ENCODE measurements around the gene ARGLU1.

The ARGLU1 gene

DNA sequence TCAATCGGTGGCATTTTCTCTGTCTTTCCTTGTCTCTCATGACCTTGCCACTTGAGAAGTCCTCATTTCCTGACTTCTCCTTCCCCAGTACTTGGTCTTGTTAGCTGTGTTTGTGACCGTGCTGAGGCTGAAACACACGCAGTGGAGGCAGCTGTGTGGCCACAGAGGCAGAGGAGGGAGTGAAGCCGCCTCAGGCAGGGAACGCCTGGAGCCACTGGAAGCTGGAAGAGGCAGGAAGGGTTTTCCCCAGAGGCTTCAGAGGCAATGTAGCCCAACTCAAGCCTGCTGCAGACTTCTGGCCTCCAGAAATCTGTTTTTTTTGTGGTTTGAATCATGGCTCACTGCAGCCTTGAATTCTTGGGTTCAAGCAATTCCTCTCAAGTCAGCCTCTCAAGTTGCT is 29.2 kb upstream of the ARGLU1 start:
- TF ChIP-seq, protein P1, sequence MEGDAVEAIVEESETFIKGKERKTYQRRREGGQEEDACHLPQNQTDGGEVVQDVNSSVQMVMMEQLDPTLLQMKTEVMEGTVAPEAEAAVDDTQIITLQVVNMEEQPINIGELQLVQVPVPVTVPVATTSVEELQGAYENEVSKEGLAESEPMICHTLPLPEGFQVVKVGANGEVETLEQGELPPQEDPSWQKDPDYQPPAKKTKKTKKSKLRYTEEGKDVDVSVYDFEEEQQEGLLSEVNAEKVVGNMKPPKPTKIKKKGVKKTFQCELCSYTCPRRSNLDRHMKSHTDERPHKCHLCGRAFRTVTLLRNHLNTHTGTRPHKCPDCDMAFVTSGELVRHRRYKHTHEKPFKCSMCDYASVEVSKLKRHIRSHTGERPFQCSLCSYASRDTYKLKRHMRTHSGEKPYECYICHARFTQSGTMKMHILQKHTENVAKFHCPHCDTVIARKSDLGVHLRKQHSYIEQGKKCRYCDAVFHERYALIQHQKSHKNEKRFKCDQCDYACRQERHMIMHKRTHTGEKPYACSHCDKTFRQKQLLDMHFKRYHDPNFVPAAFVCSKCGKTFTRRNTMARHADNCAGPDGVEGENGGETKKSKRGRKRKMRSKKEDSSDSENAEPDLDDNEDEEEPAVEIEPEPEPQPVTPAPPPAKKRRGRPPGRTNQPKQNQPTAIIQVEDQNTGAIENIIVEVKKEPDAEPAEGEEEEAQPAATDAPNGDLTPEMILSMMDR (IDR thresholded peaks at IDR 0.05; ENCODE audit: low read depth, low read length, missing control alignments) = no peak
- no peak overlapping the region for H3K4me3 ChIP-seq (ENCODE audit: low read depth, low read length)

DNA sequence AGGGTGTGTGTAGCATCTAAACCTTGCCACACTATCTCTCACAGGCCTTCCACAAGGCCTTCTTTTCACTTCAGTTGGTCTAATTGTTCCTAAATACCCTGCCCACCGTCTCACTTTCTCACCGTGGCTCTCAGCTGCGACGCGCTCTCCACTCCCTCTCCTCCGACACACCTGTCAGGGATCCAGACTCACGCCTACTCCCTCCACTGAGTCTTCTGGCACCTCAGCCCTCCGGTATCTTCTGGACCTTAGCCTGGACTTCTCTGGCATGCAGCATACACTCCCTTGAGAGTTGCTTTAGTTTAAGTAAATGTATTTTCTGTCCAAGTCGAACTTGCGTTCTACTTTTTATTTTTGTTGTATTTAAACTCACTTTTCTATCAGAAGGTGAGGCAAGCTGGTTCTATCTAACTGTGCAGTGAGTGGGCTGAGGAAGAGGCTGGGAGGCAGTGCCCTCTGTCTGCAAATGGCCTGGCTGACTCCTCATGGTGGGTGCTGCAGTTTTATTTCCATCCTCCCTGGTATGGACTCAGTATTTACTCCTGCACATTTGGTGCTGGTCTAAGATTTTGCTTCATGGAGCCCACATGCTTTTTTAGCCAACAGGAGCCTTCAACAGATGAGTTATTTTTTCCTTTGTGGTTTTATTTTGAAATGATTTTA is 28.5 kb upstream of the ARGLU1 start:
- TF ChIP-seq, protein P1 (IDR thresholded peaks at IDR 0.05; ENCODE audit: low read depth, low read length, missing control alignments) = no peak

More for the DNA sequence above, 29.2 kb upstream of the ARGLU1 start:
- DNase-seq (ENCODE audit: low read depth) = no peak

DNA sequence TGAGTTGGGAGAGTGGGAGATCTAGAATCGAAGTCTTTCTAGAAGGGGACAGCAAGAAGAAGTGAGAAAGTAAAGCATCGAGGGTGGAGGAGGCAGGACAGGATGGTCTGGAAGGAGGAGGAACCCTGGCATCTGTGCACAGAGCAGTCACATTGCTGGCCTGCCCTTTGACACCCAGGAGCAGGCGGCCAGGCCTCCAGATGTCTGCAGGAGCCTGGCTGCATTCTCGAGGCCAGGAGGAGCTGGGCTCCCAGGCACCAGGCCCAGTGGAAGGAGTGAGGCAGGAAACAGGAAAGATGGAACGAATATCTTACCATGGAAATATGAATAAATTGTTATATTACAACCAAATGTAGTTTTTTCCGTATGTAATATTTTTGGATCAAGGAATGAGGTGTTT is 27.7 kb upstream of the ARGLU1 start:
- DNase-seq (ENCODE audit: low read depth) = no peak
- H3K4me3 ChIP-seq (ENCODE audit: low read depth, low read length) = no peak overlapping the region
- TF ChIP-seq, protein P1 (IDR thresholded peaks at IDR 0.05; ENCODE audit: low read depth, low read length, missing control alignments) = no peak

More for the DNA sequence above, 28.5 kb upstream of the ARGLU1 start:
- DNase-seq (ENCODE audit: low read depth) = no peak
- H3K4me3 ChIP-seq (ENCODE audit: low read depth, low read length) = no peak overlapping the region

DNA sequence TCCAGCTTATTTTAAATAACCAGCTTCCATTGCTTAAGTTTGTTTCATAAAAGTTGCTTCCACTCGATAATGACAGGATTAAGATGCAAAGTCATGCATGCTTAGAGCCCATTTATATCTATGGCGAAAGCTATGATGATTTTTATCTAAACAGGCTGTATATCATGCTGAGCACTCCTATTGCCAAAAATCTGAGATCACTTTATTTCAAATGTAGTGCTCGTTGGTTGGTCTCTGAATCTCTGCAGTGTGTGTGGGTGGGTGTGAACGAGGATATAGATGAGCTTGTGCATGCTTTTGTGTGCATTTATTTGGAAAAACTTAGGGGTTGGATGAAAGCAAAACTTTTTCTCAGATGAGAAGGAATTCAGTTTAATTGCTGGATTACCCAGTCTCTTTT is 27.0 kb upstream of the ARGLU1 start:
- TF ChIP-seq, protein P1 (IDR thresholded peaks at IDR 0.05; ENCODE audit: low read depth, low read length, missing control alignments) = no peak
- DNase-seq (ENCODE audit: low read depth) = no peak
- H3K4me3 ChIP-seq (ENCODE audit: low read depth, low read length) = no peak overlapping the region

DNA sequence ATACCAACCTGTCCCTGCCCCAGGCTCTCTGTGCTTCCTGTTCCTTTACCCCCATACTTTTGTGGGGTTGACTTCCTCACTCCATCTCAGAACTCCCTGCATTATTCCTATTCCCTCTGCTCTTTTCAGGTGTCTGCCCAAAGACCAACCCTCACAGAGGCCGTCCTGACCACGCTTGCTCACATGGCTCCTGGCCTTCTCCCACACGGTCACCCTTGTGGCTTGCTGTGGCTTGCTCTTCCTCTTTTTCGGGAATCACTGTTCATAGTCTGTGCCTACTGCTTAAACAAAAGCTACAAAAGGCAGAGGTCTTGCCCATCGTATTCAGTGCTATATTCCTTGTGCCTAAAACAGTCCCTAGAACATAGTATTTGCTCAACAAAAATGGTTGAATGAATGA is 25.2 kb upstream of the ARGLU1 start:
- TF ChIP-seq, protein P1 (IDR thresholded peaks at IDR 0.05; ENCODE audit: low read depth, low read length, missing control alignments) = no peak
- DNase-seq (ENCODE audit: low read depth) = no peak
- H3K4me3 ChIP-seq (ENCODE audit: low read depth, low read length) = no peak overlapping the region

DNA sequence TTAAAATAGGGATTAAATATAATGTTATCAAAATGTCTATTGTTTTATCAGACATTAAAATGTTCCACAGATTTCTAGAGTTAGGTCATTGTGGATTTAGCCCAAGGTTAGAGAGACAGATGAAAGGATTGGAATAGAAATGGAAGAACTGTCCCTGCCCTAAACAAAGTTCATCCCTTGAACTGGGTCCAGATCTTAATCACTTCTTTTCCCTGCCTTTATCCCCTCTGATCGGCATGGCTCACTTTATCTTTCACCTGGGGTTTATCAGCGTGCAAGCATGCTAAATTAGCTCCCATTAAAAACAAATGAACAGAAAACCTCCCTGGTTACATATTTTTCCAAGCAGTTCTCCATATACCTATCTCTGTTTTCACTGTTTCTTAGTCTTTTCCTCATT is 23.4 kb upstream of the ARGLU1 start:
- no peak overlapping the region for H3K4me3 ChIP-seq (ENCODE audit: low read depth, low read length)
- TF ChIP-seq, protein P1 (IDR thresholded peaks at IDR 0.05; ENCODE audit: low read depth, low read length, missing control alignments) = no peak
- no peak for DNase-seq (ENCODE audit: low read depth)

DNA sequence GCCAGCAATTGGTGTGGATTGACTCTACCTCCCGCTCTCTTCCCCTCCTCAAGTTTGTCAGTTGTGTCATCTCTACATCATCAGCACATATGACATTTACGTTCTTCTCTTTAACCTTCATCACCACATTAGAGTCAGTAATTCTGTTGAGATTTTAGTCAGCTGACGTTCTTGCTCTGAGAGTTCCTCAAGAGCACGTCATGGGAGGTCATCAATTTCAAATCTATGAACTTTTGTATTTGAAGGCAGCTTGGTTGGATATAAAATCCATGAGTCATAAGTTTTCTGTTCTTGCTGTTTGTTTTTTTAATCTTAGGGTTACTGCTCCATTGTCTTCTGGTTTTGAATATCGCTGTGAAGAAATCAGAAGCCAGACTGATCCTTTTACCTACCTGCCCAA is 21.8 kb upstream of the ARGLU1 start:
- H3K4me3 ChIP-seq (ENCODE audit: low read depth, low read length) = no peak overlapping the region
- TF ChIP-seq, protein P1 (IDR thresholded peaks at IDR 0.05; ENCODE audit: low read depth, low read length, missing control alignments) = no peak
- DNase-seq (ENCODE audit: low read depth) = no peak
